H9 (cell line): ENCODE results near the gene TMEM9. TPM values are rescaled to one million over a fixed set of nuclear protein-coding genes. Genes with fewer than 3 reads are reported as not detected.

Experiments
- DNase-seq: peaks from one replicate; pipeline ENCODE4 v3.0.0-alpha.2; 2017
- H2AFZ ChIP-seq: one replicate; pipeline ENCODE4 v1.6.1; 2013; ENCODE audit warnings: mild to moderate bottlenecking, low read length, control low read depth, moderate library complexity
- H2AK5ac ChIP-seq: 2 replicates; pipeline ENCODE4 v1.6.1; 2013; ENCODE audit warnings: low read length, control low read depth, mixed read lengths; ENCODE audit not compliant: insufficient read length
- H2BK120ac ChIP-seq: one replicate; pipeline ENCODE4 v1.6.1; 2013; ENCODE audit warnings: low read depth, mild to moderate bottlenecking, low read length, control low read depth, inconsistent platforms; ENCODE audit not compliant: poor library complexity, severe bottlenecking
- H2BK12ac ChIP-seq: 2 replicates; pipeline ENCODE4 v1.6.1; 2013; ENCODE audit warnings: low read length, control low read depth, mixed read lengths, low read depth; ENCODE audit not compliant: insufficient read length
- H2BK15ac ChIP-seq: 2 replicates; pipeline ENCODE4 v1.6.1; 2013; ENCODE audit warnings: low read depth, low read length, control low read depth
- H2BK20ac ChIP-seq: one replicate; pipeline ENCODE4 v1.6.1; 2013; ENCODE audit warnings: low read depth, mild to moderate bottlenecking, low read length, control low read depth, inconsistent platforms; ENCODE audit not compliant: poor library complexity, severe bottlenecking
- H2BK5ac ChIP-seq: 2 replicates; pipeline ENCODE4 v1.6.1; 2013; ENCODE audit warnings: low read length, control low read depth, mixed read lengths; ENCODE audit not compliant: insufficient read length
- H3K14ac ChIP-seq: 2 replicates; pipeline ENCODE4 v1.6.1; 2013; ENCODE audit warnings: low read length, control low read depth; ENCODE audit not compliant: insufficient read depth
- H3K18ac ChIP-seq: 2 replicates; pipeline ENCODE4 v1.6.1; 2013; ENCODE audit warnings: low read depth, mild to moderate bottlenecking, mixed read lengths, low read length, control low read depth; ENCODE audit not compliant: insufficient read length
- H3K23ac ChIP-seq: 2 replicates; pipeline ENCODE4 v1.6.1; 2013; ENCODE audit warnings: low read length, control low read depth, mixed read lengths, low read depth; ENCODE audit not compliant: insufficient read length
- H3K23me2 ChIP-seq: 2 replicates; pipeline ENCODE4 v1.6.1; 2013; ENCODE audit warnings: low read depth, mild to moderate bottlenecking, mixed read lengths, low read length, control low read depth; ENCODE audit not compliant: insufficient read length, poor library complexity, severe bottlenecking
- H3K27ac ChIP-seq: 2 replicates; pipeline ENCODE4 v1.5.1; 2013; ENCODE audit warnings: low read length, control low read depth, mixed read lengths, low read depth; ENCODE audit not compliant: insufficient read length
- H3K27me3 ChIP-seq: 2 replicates; pipeline ENCODE4 v1.6.1; 2013; ENCODE audit warnings: low read length, control low read depth, inconsistent platforms; ENCODE audit not compliant: insufficient read depth
- H3K4ac ChIP-seq: 2 replicates; pipeline ENCODE4 v1.6.1; 2013; ENCODE audit warnings: low read depth, mild to moderate bottlenecking, control low read depth, inconsistent platforms, low read length, moderate library complexity
- H3K4me1 ChIP-seq: 2 replicates; pipeline ENCODE4 v1.6.1; 2013; ENCODE audit warnings: low read length, control low read depth, inconsistent platforms; ENCODE audit not compliant: insufficient read depth
- H3K4me2 ChIP-seq: 2 replicates; pipeline ENCODE4 v1.6.1; 2013; ENCODE audit warnings: low read length, control low read depth, mixed read lengths; ENCODE audit not compliant: insufficient read length, insufficient read depth
- H3K56ac ChIP-seq: 2 replicates; pipeline ENCODE4 v1.6.1; 2013; ENCODE audit warnings: low read depth, mild to moderate bottlenecking, mixed read lengths, low read length, control low read depth; ENCODE audit not compliant: insufficient read length
- H3K79me1 ChIP-seq: 2 replicates; pipeline ENCODE4 v1.6.1; 2013; ENCODE audit warnings: low read depth, mild to moderate bottlenecking, moderate library complexity, low read length, control low read depth, inconsistent platforms; ENCODE audit not compliant: insufficient read depth, poor library complexity, severe bottlenecking
- H3K79me2 ChIP-seq: 2 replicates; pipeline ENCODE4 v1.6.1; 2013; ENCODE audit warnings: low read length, control low read depth, inconsistent platforms; ENCODE audit not compliant: insufficient read depth
- H3K9ac ChIP-seq: 2 replicates; pipeline ENCODE4 v1.6.1; 2013; ENCODE audit warnings: low read length, control low read depth, mixed read lengths; ENCODE audit not compliant: insufficient read length; ENCODE audit errors: extremely low read depth
- H3K9me3 ChIP-seq: one replicate; pipeline ENCODE4 v1.6.1; 2013; ENCODE audit warnings: low read depth, low read length, inconsistent platforms; ENCODE audit not compliant: control insufficient read depth
- H3T11ph ChIP-seq: one replicate; pipeline ENCODE4 v1.6.1; 2013; ENCODE audit warnings: mild to moderate bottlenecking, low read length, control low read depth, inconsistent platforms
- H4K20me1 ChIP-seq: one replicate; pipeline ENCODE4 v1.6.1; 2013; ENCODE audit not compliant: control insufficient read depth, insufficient read length, insufficient read depth
- H4K5ac ChIP-seq: 2 replicates; pipeline ENCODE4 v1.6.1; 2013; ENCODE audit warnings: low read depth, mild to moderate bottlenecking, mixed read lengths, low read length, control low read depth; ENCODE audit not compliant: insufficient read length
- H4K8ac ChIP-seq: replicated peaks from 2 replicates; pipeline ENCODE4 v1.6.1; 2013; ENCODE audit warnings: low read length, control low read depth, mixed read lengths, low read depth; ENCODE audit not compliant: insufficient read length
- H4K91ac ChIP-seq: 2 replicates; pipeline ENCODE4 v1.6.1; 2013; ENCODE audit warnings: low read depth, mild to moderate bottlenecking, moderate library complexity, mixed read lengths, low read length, control low read depth; ENCODE audit not compliant: insufficient read length
- H3K27ac Mint-ChIP-seq, 3 experiments: 2 replicates in 2 of 3; 3 replicates in 1 of 3; pipeline ENCODE4 v1.8.0; 2020 to 2021; ENCODE audit warnings: mixed read lengths in 3 of 3, mild to moderate bottlenecking in 1 of 3, moderate library complexity in 1 of 3
- H3K27me3 Mint-ChIP-seq: 2 replicates; pipeline ENCODE4 v1.8.0; 2021; ENCODE audit warnings: low read depth, mild to moderate bottlenecking, moderate library complexity, mixed read lengths
- H3K36me3 Mint-ChIP-seq, 3 experiments: 2 replicates in 2 of 3; 3 replicates in 1 of 3; pipeline ENCODE4 v1.8.0; 2020 to 2021; ENCODE audit warnings: low read depth in 3 of 3, mixed read lengths in 3 of 3; ENCODE audit not compliant: insufficient read depth in 1 of 3
- H3K4me1 Mint-ChIP-seq, 2 experiments: 2 replicates each; pipeline ENCODE4 v1.8.0; 2020; ENCODE audit warnings: mixed read lengths in 2 of 2
- H3K4me3 Mint-ChIP-seq, 2 experiments: 2 replicates in 1 of 2; 3 replicates in 1 of 2; pipeline ENCODE4 v1.8.0; 2020 to 2021; ENCODE audit warnings: mild to moderate bottlenecking in 2 of 2, mixed read lengths in 2 of 2, moderate library complexity in 1 of 2
- H3K9me3 Mint-ChIP-seq, 2 experiments: 2 replicates in 1 of 2; 3 replicates in 1 of 2; pipeline ENCODE4 v1.8.0; 2020; ENCODE audit warnings: mild to moderate bottlenecking in 2 of 2, mixed read lengths in 2 of 2, moderate library complexity in 1 of 2
- WGBS: extraction: QIAGEN DNeasy Blood & Tissue Kit; methylation state at CpG from one replicate; pipeline ENCODE4 v1.1.7; 2013; ENCODE audit warnings: missing lambda C conversion rate, low lambda C conversion rate, mixed read lengths; ENCODE audit not compliant: insufficient read length; ENCODE audit errors: extremely low coverage; 5-methylcytosine and 5-hydroxymethylcytosine counted together
- total RNA-seq: library from RNA; stranded (reverse); gene quantifications from 2 replicates; pipeline ENCODE4 v1.2.1, GENCODE V29; 2021
- TF ChIP-seq, protein P1 (sequence below): fragments of 200-600 bp; sonication (generic); conservative IDR thresholded peaks from 3 replicates; pipeline ENCODE4 v1.8.0; 2021; ENCODE audit warnings: antibody characterized with exemption, mild to moderate bottlenecking

The TMEM9 gene
- total RNA-seq, 1 experiment from 2014 or later: 93.4 TPM

DNA sequence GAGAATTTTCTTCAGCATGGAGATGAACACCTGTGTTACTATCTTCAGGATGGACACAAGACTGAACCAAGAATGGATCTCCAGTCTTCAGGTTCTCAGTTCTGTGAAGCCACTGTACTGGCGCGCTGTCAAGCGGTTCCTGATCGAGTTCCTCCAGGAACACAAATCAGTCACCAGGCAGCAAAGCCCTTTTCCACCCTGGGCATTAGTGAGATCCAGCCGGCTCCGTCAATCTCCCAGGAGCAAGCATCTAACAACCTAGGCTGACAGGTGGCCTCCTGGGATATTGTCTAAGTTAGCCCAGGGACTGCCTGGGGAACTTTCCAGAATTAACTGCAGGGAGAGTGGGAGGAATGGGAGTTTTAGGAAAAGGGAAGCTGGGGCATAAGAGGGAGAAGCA lies 26.6 kb upstream of the TMEM9 start:
- Histone ChIP-seq H2AFZ (no peak overlapping the region), H3K56ac (no peak overlapping the region), H2BK120ac (no peak overlapping the region), H4K20me1 (no peaks in the 10 kb centered on the region), H3K14ac (no peak overlapping the region), H4K8ac (no peak overlapping the region), H2BK12ac (no peak overlapping the region), H3K4me2 (no peak overlapping the region), H2BK15ac (no peak overlapping the region), H3K9ac (no peak overlapping the region), H4K91ac (no peak overlapping the region), H2BK5ac (no peak overlapping the region), H3K18ac (no peak overlapping the region), H3K23me2 (no peaks in the 10 kb centered on the region), H3K27ac (no peak overlapping the region), H3K79me1 (no peaks in the 10 kb centered on the region), H3T11ph (no peak overlapping the region), H3K4me1 (no peaks in the 10 kb centered on the region), H2AK5ac (no peak overlapping the region), H3K9me3 (no peaks in the 10 kb centered on the region), H2BK20ac (no peak overlapping the region), H3K79me2 (no peaks in the 10 kb centered on the region), H3K27me3 (no peaks in the 10 kb centered on the region), H4K5ac (no peak overlapping the region), H3K23ac (no peak overlapping the region), H3K4ac (no peak overlapping the region)
- no peak for DNase-seq
- Mint-ChIP-seq H3K9me3 (peaks cover 11 to 13% of the 10 kb centered on the region in 2 experiments), H3K4me1 (peaks cover 20 to 21% of the 10 kb centered on the region in 2 experiments), H3K27ac (no peak overlapping the region), H3K36me3 (peaks cover 0 to 11% (median 6%) of the 10 kb centered on the region in 3 experiments; a peak in 6 of 7 replicates), H3K4me3 (no peak overlapping the region), H3K27me3 (peaks cover 45% of the 10 kb centered on the region)
- WGBS: no CpG with 5 or more reads among the region's 6 CpGs
- TF ChIP-seq, protein P1, sequence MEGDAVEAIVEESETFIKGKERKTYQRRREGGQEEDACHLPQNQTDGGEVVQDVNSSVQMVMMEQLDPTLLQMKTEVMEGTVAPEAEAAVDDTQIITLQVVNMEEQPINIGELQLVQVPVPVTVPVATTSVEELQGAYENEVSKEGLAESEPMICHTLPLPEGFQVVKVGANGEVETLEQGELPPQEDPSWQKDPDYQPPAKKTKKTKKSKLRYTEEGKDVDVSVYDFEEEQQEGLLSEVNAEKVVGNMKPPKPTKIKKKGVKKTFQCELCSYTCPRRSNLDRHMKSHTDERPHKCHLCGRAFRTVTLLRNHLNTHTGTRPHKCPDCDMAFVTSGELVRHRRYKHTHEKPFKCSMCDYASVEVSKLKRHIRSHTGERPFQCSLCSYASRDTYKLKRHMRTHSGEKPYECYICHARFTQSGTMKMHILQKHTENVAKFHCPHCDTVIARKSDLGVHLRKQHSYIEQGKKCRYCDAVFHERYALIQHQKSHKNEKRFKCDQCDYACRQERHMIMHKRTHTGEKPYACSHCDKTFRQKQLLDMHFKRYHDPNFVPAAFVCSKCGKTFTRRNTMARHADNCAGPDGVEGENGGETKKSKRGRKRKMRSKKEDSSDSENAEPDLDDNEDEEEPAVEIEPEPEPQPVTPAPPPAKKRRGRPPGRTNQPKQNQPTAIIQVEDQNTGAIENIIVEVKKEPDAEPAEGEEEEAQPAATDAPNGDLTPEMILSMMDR: no peak
